Gastrocnemius medialis (tissue), 4 donors: ENCODE results near the gene ZNF330.

Experiments
- CTCF ChIP-seq, 5 experiments: fragments of 450-650 bp in 3 of 5; fragments of 200-600 bp in 2 of 5; sonication (generic) in 2 of 5; IDR thresholded peaks in 4 of 5; conservative IDR thresholded peaks in 1 of 5; 1 replicate in 4 of 5; 2 replicates in 1 of 5; pipeline ENCODE4 v1.5.1; 2016 to 2019; ENCODE audit warnings: antibody characterized with exemption in 5 of 5, mild to moderate bottlenecking in 3 of 5, moderate library complexity in 3 of 5
- POLR2A ChIP-seq, 2 donors: fragments of 450-650 bp; IDR thresholded peaks; one replicate each; pipeline ENCODE4 v1.6.1; 2017; ENCODE audit warnings: antibody characterized with exemption in 2 of 2, mild to moderate bottlenecking in 2 of 2, moderate library complexity in 2 of 2

GRCh38 chr4:141174457-141174856, 46.2 kb upstream of the ZNF330 start:
- TF ChIP-seq CTCF (IDR thresholded peaks at IDR 0.05 in 4 of 5, conservative IDR thresholded peaks at IDR 0.05 in 1 of 5) (no peak), POLR2A (IDR thresholded peaks at IDR 0.05) (no peak)
